B cell (primary cell): ENCODE data around the gene NOL3. TPM values are rescaled to one million over a fixed set of nuclear protein-coding genes. Genes with fewer than 3 reads are reported as not detected.
A peak's percentile ranks its signal among the peaks of the same experiment; 100 is the strongest.

Source experiments
- ATAC-seq: fragments of 200-7000 bp; cut with Tn5 transposase; one replicate; pipeline ENCODE4 v1.10.0; 2021; ENCODE audit warnings: low read depth, mild to moderate bottlenecking, moderate number of reproducible peaks, moderate library complexity
- CTCF ChIA-PET: fragments of 350-600 bp; sonication (Branson Sonifier 250); formaldehyde crosslinking; loops from one replicate; lab custom pipeline; 2021; ENCODE audit warnings: antibody characterized with exemption, inconsistent platforms; lab: Charles Lee
- POLR2A ChIA-PET: fragments of 350-600 bp; sonication (Branson Sonifier 250); formaldehyde crosslinking; loops from one replicate; lab custom pipeline; 2021; ENCODE audit warnings: antibody characterized with exemption; lab: Charles Lee
- DNase-seq: peaks from one replicate; pipeline ENCODE4 v3.0.0; 2013
- H2AFZ ChIP-seq: 2 replicates; pipeline ENCODE4 v1.6.1; 2012; ENCODE audit warnings: mild to moderate bottlenecking, low read depth, low read length; ENCODE audit not compliant: insufficient read depth, poor library complexity, severe bottlenecking
- H3K27ac ChIP-seq, 2 donors: 1 replicate in 1 of 2; 2 replicates in 1 of 2; pipeline ENCODE4 v1.5.1; 2012 to 2013; ENCODE audit warnings: low read length in 2 of 2, mild to moderate bottlenecking in 2 of 2, moderate library complexity in 1 of 2
- H3K27me3 ChIP-seq, 4 experiments: fragments of 200-600 bp in 1 of 4; sonication (generic) in 1 of 4; replicated peaks in 1 of 4; 1 replicate in 2 of 4; 2 replicates in 2 of 4; pipeline versions ENCODE4 v1.6.1 to v1.7.0; 2013 to 2016; ENCODE audit warnings: low read length in 3 of 4, mild to moderate bottlenecking in 2 of 4, mixed read lengths in 1 of 4, moderate library complexity in 1 of 4; ENCODE audit not compliant: insufficient read depth in 4 of 4, control insufficient read depth in 3 of 4; ENCODE audit errors: control extremely low read depth in 1 of 4
- H3K36me3 ChIP-seq, 2 experiments: replicated peaks in 1 of 2; 1 replicate in 1 of 2; 2 replicates in 1 of 2; pipeline versions ENCODE4 v1.6.1 to v1.7.1; 2013; ENCODE audit warnings: low read length in 1 of 2; ENCODE audit not compliant: insufficient read depth in 2 of 2, control insufficient read depth in 1 of 2; ENCODE audit errors: control extremely low read depth in 1 of 2, extremely low read depth in 1 of 2
- H3K4me1 ChIP-seq, 2 donors: fragments of 200-600 bp in 1 of 2; sonication (generic) in 1 of 2; 1 replicate in 1 of 2; 2 replicates in 1 of 2; pipeline versions ENCODE4 v1.5.1 to v1.6.1; 2013 to 2017; ENCODE audit warnings: low read length in 2 of 2; ENCODE audit not compliant: control insufficient read depth in 2 of 2, insufficient read depth in 2 of 2
- H3K4me2 ChIP-seq: replicated peaks from 2 replicates; pipeline ENCODE3; 2012; ENCODE audit warnings: mild to moderate bottlenecking, low read depth, low read length; ENCODE audit not compliant: poor library complexity, severe bottlenecking
- H3K4me3 ChIP-seq, 5 experiments: fragments of 200-600 bp in 1 of 5; sonication (generic) in 1 of 5; 1 replicate in 3 of 5; 2 replicates in 2 of 5; pipeline versions ENCODE4 v1.5.1 to v1.7.0; 2011 to 2016; ENCODE audit warnings: low read length in 4 of 5, mild to moderate bottlenecking in 4 of 5, low read depth in 2 of 5, control low read depth in 1 of 5, moderate library complexity in 1 of 5; ENCODE audit not compliant: insufficient read depth in 1 of 5; ENCODE audit errors: control extremely low read depth in 1 of 5, extremely low read depth in 1 of 5
- H3K79me2 ChIP-seq: fragments of 200-600 bp; sonication (generic); one replicate; pipeline ENCODE4 v1.6.0; 2016; ENCODE audit warnings: low read length; ENCODE audit not compliant: control insufficient read depth, insufficient read depth
- H3K9ac ChIP-seq: fragments of 200-600 bp; sonication (generic); 2 replicates; pipeline ENCODE4 v1.6.1; 2017; ENCODE audit warnings: mild to moderate bottlenecking, low read length, moderate library complexity
- H3K9me3 ChIP-seq, 3 donors: one replicate each; pipeline versions ENCODE4 v1.6.1 to v1.7.1; 2013; ENCODE audit warnings: low read length in 2 of 3; ENCODE audit not compliant: control insufficient read depth in 2 of 3, insufficient read depth in 1 of 3; ENCODE audit errors: control extremely low read depth in 1 of 3
- H4K20me1 ChIP-seq: 2 replicates; pipeline ENCODE4 v1.6.0; 2012; ENCODE audit warnings: mild to moderate bottlenecking, low read length; ENCODE audit not compliant: insufficient read depth, control insufficient read depth, poor library complexity, severe bottlenecking
- H3K27ac Mint-ChIP-seq: one replicate; pipeline ENCODE4 v1.8.0; 2021; ENCODE audit warnings: mixed read lengths
- H3K27me3 Mint-ChIP-seq: one replicate; pipeline ENCODE4 v1.8.0; 2021; ENCODE audit warnings: mixed read lengths
- H3K4me1 Mint-ChIP-seq: one replicate; pipeline ENCODE4 v1.8.0; 2021; ENCODE audit warnings: mixed read lengths
- H3K4me3 Mint-ChIP-seq: one replicate; pipeline ENCODE4 v1.8.0; 2021; ENCODE audit warnings: mixed read lengths
- H3K9me3 Mint-ChIP-seq: one replicate; pipeline ENCODE4 v1.8.0; 2022; ENCODE audit warnings: mixed read lengths; ENCODE audit not compliant: insufficient read depth
- CTCF ChIP-seq: fragments of 200-600 bp; IDR thresholded peaks from one replicate; pipeline ENCODE4 v1.8.0; 2022; ENCODE audit warnings: antibody characterized with exemption, mild to moderate bottlenecking
- EZH2 ChIP-seq: IDR thresholded peaks from 2 replicates; pipeline ENCODE4 v1.6.1; 2012; ENCODE audit warnings: borderline replicate concordance, low read depth, mild to moderate bottlenecking, moderate library complexity, low read length; ENCODE audit not compliant: insufficient read depth, poor library complexity, severe bottlenecking
- WGBS: methylation state at CpG from one replicate; pipeline ENCODE4 v1.1.5; 2013; ENCODE audit warnings: missing lambda C conversion rate; ENCODE audit not compliant: insufficient coverage; 5-methylcytosine and 5-hydroxymethylcytosine counted together
- intact Hi-C: fragments of 100-400 bp; cut with micrococcal nuclease; formaldehyde crosslinking; loops from one replicate; pipeline ENCODE4 v1.10.0; 2022
- polyA plus RNA-seq: library from polyadenylated mRNA; depleted of rRNA; stranded (reverse); fragments of >200 nt; gene quantifications from 2 replicates; pipeline ENCODE4 v1.2.3, GENCODE V29; 2012
- total RNA-seq, 2 donors: library from RNA; stranded (reverse); fragments of 120-200 nt in 1 of 2; gene quantifications; 1 replicate in 1 of 2; 2 replicates in 1 of 2; pipeline versions ENCODE4 v1.2.3 to v1.2.4, GENCODE V29; 2013 to 2022

NOL3 gene
- total and polyA plus RNA-seq, 2 donors (not counting 1 experiment from before 2014, with no cell fraction given) = 0.60 to 0.96 TPM

DNA sequence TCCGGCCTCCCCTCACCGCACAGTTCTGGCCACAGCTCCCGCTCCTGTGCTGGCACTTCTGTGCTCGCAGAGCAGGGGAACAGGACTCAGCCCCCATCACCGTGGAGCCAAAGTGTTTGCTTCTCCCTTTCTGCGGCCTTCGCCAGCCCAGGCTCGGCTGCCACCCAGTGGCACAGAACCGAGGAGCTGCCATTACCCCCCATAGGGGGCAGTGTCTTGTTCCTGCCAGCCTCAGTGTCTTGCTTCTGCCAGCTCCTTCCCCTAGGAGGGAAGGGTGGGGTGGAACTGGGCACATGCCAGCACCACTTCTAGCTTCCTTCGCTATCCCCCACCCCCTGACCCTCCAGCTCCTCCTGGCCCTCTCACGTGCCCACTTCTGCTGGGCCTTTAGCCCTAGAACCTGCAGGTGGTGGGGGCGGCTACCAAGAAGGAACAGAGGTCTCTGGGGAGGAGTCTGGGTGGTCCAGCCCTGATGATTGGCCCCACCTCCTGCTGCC is 27.9 kb downstream of the NOL3 start:
- no peak overlapping the region for H3K4me3 ChIP-seq
- H3K36me3 ChIP-seq = peaks cover 0 to 71% of the 10 kb centered on the region in 2 experiments
- Mint-ChIP-seq H3K27ac (peak overlapping the region; percentile 37), H3K4me1 (peaks cover 24% of the 10 kb centered on the region), H3K9me3 (no peaks in the 10 kb centered on the region), H3K27me3 (no peaks in the 10 kb centered on the region), H3K4me3 (no peak overlapping the region)
- H3K4me2 ChIP-seq = no peak overlapping the region
- H2AFZ ChIP-seq = no peak overlapping the region
- POLR2A ChIA-PET = interaction anchor here (0.6 kb wide), 1 partner anchor 19 kb away, joined by 3 read pairs; no protein-coding TSS in a partner anchor
- no peak overlapping the region for H3K27ac ChIP-seq
- peak; percentile 28 for TF ChIP-seq CTCF
- no peak for TF ChIP-seq EZH2
- peaks cover 7 to 10% of the 10 kb centered on the region in 2 donors for H3K4me1 ChIP-seq
- H3K9ac ChIP-seq = no peak overlapping the region
- H3K9me3 ChIP-seq = no peaks in the 10 kb centered on the region
- H3K27me3 ChIP-seq = no peaks in the 10 kb centered on the region
- peaks cover 23% of the 10 kb centered on the region for H3K79me2 ChIP-seq
- WGBS = 71% methylated on average over 7 of the region's 12 CpGs
- H4K20me1 ChIP-seq = peaks cover 41% of the 10 kb centered on the region
- intact Hi-C loops = no loop called here
- CTCF ChIA-PET = interaction anchor here (0.8 to 1.2 kb wide), 5 partner anchors 10 to 221 kb away, joined by 3 read pairs; no protein-coding TSS in a partner anchor
- ATAC-seq (peak; percentile 39), DNase-seq (peak; percentile 51)

GRCh38 chr16:67199011-67199807 is 28.9 kb downstream of the NOL3 start, which contains the start of gene ELMO3:
Gene ELMO3, plus strand, starts transcription at chr16:67199131. Its CDS starts 196 bp downstream, at chr16:67199327.
- Histone ChIP-seq H3K9me3 (no peaks in the 10 kb centered on the region), H3K27me3 (no peaks in the 10 kb centered on the region), H3K79me2 (peaks cover 13% of the 10 kb centered on the region), H3K4me1 (peaks cover 0 to 1% of the 10 kb centered on the region in 2 donors), H3K4me2 (no peak within 1 kb of the TSS), H3K4me3 (peak within 1 kb of the TSS in 1 of 5 experiments; percentile 26), H3K9ac (no peak within 1 kb of the TSS), H3K27ac (no peak within 1 kb of the TSS), H4K20me1 (peaks cover 32% of the 10 kb centered on the region), H3K36me3 (peaks cover 0 to 68% of the 10 kb centered on the region in 2 experiments), H2AFZ (no peak within 1 kb of the TSS)
- ATAC-seq (peak; percentile 45), DNase-seq (no peak)
- no peak for TF ChIP-seq CTCF
- TF ChIP-seq EZH2 = no peak
- intact Hi-C loops = no loop called here
- no peaks in the 10 kb centered on the region for H3K9me3 Mint-ChIP-seq
- CTCF ChIA-PET = interaction anchor here (1.2 kb wide), 1 partner anchor 11 kb away, joined by 3 read pairs; no protein-coding TSS in a partner anchor
- POLR2A ChIA-PET = no interaction called here
- 93% methylated on average over 52 of the region's 61 CpGs for WGBS
- peaks cover 15% of the 10 kb centered on the region for H3K4me1 Mint-ChIP-seq
- peak within 1 kb of the TSS; percentile 37 for H3K27ac Mint-ChIP-seq
- no peaks in the 10 kb centered on the region for H3K27me3 Mint-ChIP-seq
- peak within 1 kb of the TSS; percentile 39 for H3K4me3 Mint-ChIP-seq
